Epithelial cell of proximal tubule (primary cell): ENCODE results near the gene ADTRP. TPM values are rescaled to one million over a fixed set of nuclear protein-coding genes. Genes with fewer than 3 reads are reported as not detected.

Source experiments
- DNase-seq: peaks from one replicate; pipeline ENCODE4 v3.0.0-alpha.2; 2011; ENCODE audit warnings: low read depth
- H3K4me3 ChIP-seq: 2 replicates; pipeline ENCODE4 v1.5.1; 2011; ENCODE audit warnings: low read depth, mild to moderate bottlenecking, low read length
- total RNA-seq: library from RNA; depleted of rRNA; stranded (reverse); fragments of >200 nt; gene quantifications from 2 replicates; pipeline ENCODE4 v1.2.3, GENCODE V29; 2015
- TF ChIP-seq, protein P1 (sequence below): conservative IDR thresholded peaks from 2 replicates; pipeline ENCODE4 v1.5.1; 2012; ENCODE audit warnings: low read depth, mild to moderate bottlenecking, low read length

Gene ADTRP
- total RNA-seq, 1 donor from 2014 or later = 0.12 TPM

DNA sequence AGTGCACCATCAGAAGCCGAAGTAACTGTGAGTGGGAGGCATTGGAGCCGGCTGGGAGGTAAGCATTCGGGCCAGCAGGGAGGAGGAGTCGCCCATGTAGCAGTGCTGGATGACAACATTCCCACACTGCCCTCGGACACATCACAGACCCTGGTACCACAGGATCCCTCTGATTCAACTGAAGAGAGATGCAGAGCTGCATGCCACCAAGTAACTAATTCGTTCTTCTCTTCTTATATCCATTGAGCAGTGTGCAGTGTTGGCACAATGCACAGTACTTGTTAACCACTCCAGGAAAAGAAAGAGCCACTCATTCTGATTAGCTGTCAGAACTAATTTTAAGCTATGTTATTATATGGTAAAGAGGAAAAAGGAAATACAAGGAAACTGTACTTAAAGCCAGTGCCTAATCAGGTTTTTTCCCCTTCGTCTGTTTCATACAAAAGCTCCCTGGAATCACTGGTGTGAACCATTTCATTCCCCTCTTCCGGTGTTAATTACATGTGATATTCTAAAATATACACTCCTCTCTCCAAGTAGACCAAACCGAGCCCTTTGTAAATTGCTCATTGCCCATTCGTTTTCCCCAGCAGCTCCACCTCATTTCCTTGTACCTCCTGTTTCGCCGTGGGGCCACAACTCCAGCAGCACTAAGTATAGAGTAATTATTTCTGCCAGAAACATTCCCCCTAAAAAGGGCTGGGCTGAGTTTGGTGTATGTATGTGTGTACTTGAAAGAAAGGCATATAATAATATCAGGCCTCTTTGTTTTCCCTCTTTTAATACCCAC is 32.4 kb upstream of the ADTRP start:
- H3K4me3 ChIP-seq = no peak overlapping the region
- TF ChIP-seq, protein P1, sequence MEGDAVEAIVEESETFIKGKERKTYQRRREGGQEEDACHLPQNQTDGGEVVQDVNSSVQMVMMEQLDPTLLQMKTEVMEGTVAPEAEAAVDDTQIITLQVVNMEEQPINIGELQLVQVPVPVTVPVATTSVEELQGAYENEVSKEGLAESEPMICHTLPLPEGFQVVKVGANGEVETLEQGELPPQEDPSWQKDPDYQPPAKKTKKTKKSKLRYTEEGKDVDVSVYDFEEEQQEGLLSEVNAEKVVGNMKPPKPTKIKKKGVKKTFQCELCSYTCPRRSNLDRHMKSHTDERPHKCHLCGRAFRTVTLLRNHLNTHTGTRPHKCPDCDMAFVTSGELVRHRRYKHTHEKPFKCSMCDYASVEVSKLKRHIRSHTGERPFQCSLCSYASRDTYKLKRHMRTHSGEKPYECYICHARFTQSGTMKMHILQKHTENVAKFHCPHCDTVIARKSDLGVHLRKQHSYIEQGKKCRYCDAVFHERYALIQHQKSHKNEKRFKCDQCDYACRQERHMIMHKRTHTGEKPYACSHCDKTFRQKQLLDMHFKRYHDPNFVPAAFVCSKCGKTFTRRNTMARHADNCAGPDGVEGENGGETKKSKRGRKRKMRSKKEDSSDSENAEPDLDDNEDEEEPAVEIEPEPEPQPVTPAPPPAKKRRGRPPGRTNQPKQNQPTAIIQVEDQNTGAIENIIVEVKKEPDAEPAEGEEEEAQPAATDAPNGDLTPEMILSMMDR = no peak
- no peak for DNase-seq

- peak; percentile 83 for DNase-seq
- TF ChIP-seq, protein P1 = no peak
- no peak overlapping the region for H3K4me3 ChIP-seq
Observed at GRCh38 chr6:11810039-11810541, 31.5 kb upstream of the ADTRP start.

DNA sequence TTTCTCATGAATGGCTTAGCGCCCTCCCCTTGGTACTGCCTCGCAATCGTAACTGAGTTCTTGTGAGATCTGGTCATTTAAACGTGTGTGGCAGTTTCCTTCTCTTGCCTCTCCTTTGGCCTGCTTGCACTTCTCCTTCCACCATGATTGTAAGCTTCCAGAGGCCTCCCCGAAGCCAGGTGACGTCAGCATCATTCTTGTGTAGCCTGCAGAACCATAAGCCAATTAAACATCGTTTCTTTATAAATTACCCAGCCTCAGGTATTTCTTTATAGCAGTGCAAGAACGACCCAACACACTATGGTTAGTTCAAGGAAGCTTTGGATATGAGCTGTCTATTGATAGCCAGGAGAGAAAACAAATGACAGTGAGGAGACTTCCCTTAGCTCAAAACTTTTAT is 29.5 kb upstream of the ADTRP start:
- TF ChIP-seq, protein P1 = no peak
- DNase-seq = no peak
- H3K4me3 ChIP-seq = no peak overlapping the region

- no peak overlapping the region for H3K4me3 ChIP-seq
- no peak for DNase-seq
- TF ChIP-seq, protein P1 = no peak
Observed at GRCh38 chr6:11806561-11807317, 28.1 kb upstream of the ADTRP start.

GRCh38 chr6:11805259-11806053 is 26.9 kb upstream of the ADTRP start:
- no peak overlapping the region for H3K4me3 ChIP-seq
- TF ChIP-seq, protein P1 = no peak
- no peak for DNase-seq

GRCh38 chr6:11804701-11805100 is 26.1 kb upstream of the ADTRP start:
- TF ChIP-seq, protein P1 = no peak
- no peak for DNase-seq

More at GRCh38 chr6:11804701-11805100, 26.1 kb upstream of the ADTRP start:
- H3K4me3 ChIP-seq = no peak overlapping the region
